ENCODE results near the gene RLF.
"Not testable (repeated sequence)": the region's sequence is repeated elsewhere in the genome, so short reads cannot be mapped to it uniquely, and the experiment has no call there.

The RLF gene

GRCh38 chr1:40183055-40183710 is 22.0 kb downstream of the RLF start:
- no peak for DNase-seq (ENCODE audit: low read depth)
- no peak overlapping the region for H3K4me3 ChIP-seq (ENCODE audit: low read depth, low read length)
- TF ChIP-seq, protein P1, sequence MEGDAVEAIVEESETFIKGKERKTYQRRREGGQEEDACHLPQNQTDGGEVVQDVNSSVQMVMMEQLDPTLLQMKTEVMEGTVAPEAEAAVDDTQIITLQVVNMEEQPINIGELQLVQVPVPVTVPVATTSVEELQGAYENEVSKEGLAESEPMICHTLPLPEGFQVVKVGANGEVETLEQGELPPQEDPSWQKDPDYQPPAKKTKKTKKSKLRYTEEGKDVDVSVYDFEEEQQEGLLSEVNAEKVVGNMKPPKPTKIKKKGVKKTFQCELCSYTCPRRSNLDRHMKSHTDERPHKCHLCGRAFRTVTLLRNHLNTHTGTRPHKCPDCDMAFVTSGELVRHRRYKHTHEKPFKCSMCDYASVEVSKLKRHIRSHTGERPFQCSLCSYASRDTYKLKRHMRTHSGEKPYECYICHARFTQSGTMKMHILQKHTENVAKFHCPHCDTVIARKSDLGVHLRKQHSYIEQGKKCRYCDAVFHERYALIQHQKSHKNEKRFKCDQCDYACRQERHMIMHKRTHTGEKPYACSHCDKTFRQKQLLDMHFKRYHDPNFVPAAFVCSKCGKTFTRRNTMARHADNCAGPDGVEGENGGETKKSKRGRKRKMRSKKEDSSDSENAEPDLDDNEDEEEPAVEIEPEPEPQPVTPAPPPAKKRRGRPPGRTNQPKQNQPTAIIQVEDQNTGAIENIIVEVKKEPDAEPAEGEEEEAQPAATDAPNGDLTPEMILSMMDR (IDR thresholded peaks at IDR 0.05; ENCODE audit: control insufficient read depth, extremely low read depth, insufficient read depth): peak; percentile 24; the same call in 1 of the 2 replicates

GRCh38 chr1:40184193-40184592 is 23.0 kb downstream of the RLF start:
- no peak overlapping the region for H3K4me3 ChIP-seq (ENCODE audit: low read depth, low read length)

DNA sequence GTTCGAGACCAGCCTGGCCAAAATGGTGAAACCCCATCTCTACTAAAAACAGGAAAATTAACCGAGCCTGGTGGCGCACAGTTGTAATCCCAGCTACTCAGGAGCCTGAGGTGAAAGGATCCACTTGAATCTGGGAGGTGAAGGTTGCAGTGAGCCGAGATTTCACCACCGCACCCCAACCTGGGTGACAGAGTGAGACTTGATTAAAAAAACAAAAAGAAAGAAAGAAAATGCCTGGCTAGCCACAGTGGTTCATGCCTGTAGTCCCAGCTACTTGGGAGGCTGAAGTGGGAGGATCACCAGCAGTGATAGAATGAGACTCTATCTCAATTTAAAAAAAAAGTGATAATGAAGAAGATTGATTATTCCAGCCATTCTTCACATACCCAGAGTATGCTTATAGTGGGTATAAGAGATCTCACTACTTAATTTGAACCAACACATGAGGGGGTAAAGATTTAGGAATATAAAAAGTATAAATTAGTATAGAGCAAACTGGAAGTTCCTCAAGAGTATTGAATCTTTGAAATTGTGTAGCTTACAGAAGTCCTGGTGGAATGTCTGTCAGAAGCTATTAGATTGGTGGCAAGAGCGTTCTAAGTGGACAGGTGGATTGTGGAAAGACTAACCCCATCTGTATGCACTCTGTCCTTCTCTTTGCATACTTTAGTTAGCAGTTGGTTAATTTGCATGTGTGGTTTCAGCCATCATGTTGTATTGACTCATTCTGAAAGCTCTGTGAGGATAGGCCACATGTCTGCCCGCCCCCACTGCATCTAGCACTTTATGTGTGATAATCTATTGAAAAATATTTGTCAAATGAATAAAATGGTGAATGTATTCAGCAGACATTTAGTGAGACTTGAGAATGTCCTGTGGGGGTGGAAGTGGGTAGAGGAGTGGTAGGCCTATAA is 25.0 kb downstream of the RLF start:
- no peak for DNase-seq (ENCODE audit: low read depth)
- H3K4me3 ChIP-seq (ENCODE audit: low read depth, low read length): no peak overlapping the region
- TF ChIP-seq, protein P1 (IDR thresholded peaks at IDR 0.05; ENCODE audit: control insufficient read depth, extremely low read depth, insufficient read depth): no peak

More at GRCh38 chr1:40184193-40184592, 23.0 kb downstream of the RLF start:
- DNase-seq (ENCODE audit: low read depth): no peak
- TF ChIP-seq, protein P1 (IDR thresholded peaks at IDR 0.05; ENCODE audit: control insufficient read depth, extremely low read depth, insufficient read depth): no peak

DNA sequence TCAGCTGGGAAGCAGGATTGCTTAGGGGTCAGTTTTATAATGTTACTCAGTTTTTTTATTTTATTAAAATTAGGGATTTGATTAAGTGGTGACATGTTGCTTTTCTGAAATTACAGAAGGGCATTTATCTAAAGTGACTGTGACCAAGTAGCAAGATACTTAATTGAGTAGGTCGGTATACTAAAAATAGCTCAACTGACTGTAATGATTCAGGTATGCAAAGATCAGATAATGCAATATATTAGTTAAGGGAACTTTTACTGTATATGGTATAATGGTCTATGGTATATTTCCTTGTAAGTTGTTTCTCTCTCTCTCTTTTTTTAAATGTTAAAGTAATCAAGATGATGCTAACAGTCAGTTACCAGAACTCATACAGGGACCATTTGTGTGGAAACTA is 26.2 kb downstream of the RLF start:
- TF ChIP-seq, protein P1 (IDR thresholded peaks at IDR 0.05; ENCODE audit: control insufficient read depth, extremely low read depth, insufficient read depth): no peak
- DNase-seq (ENCODE audit: low read depth): no peak
- H3K4me3 ChIP-seq (ENCODE audit: low read depth, low read length): no peak overlapping the region

DNA sequence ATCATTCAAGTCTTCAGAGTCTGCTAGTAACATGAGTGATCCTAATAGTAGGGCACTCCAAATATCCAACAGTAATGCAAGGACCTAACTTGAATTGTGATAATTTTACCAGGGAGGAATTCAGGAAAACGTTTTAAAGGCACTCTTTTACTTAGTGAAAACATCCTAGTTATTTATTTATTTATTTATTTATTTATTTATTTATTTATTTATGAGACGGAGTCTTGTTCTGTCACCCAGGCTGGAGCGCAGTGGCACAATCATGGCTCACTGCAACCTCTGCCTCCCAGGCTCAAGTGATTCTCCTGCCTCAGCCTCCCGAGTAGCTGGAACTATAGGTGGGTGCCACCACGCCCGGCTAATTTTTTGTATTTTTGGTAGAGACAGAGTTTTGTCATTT is 33.5 kb downstream of the RLF start:
- DNase-seq (ENCODE audit: low read depth); H3K4me3 ChIP-seq (ENCODE audit: low read depth, low read length): not testable (repeated sequence)

DNA sequence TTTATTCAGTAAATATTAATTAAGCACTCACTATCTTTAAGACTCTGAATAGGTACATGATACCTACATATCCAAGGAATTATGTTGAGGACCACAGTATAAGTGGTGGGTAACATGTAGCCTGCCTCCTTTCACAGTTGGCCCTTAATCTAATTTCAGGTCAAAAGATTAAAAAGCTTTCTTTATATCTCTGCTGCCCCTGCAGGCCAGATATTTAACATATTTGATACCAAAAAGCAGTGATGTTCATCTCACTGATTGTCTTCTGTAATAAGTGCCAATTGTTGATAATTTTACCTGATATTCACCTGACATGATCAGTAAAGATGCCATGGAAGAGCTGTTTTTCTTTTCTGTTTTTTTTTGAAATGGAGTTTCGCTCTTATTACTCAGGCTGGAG is 36.5 kb downstream of the RLF start:
- DNase-seq (ENCODE audit: low read depth): no peak
- H3K4me3 ChIP-seq (ENCODE audit: low read depth, low read length): no peak overlapping the region
- TF ChIP-seq, protein P1 (IDR thresholded peaks at IDR 0.05; ENCODE audit: control insufficient read depth, extremely low read depth, insufficient read depth): 0 out of 2 replicates have a peak, but pooled peaks have one; percentile 11

- H3K4me3 ChIP-seq (ENCODE audit: low read depth, low read length): no peak overlapping the region
- TF ChIP-seq, protein P1 (IDR thresholded peaks at IDR 0.05; ENCODE audit: control insufficient read depth, extremely low read depth, insufficient read depth): no peak
- DNase-seq (ENCODE audit: low read depth): no peak
Measured at GRCh38 chr1:40199126-40199525, 37.9 kb downstream of the RLF start.

All from LNCaP clone FGC (cell line).